K562 (cell line): Measurements from ENCODE around the gene MADCAM1. TPM values are rescaled to one million over a fixed set of nuclear protein-coding genes. Genes with fewer than 3 reads are reported as not detected.

Experiments
- CREM ChIP-seq: IDR thresholded peaks from 2 replicates; pipeline ENCODE4 v1.6.1; 2014; ENCODE audit warnings: antibody characterized with exemption, low read depth
- EP400 ChIP-seq: fragments of 450-650 bp; IDR thresholded peaks from 2 replicates; pipeline ENCODE4 v1.6.1; 2017; ENCODE audit warnings: antibody characterized with exemption, mild to moderate bottlenecking, moderate library complexity
- HIVEP1 ChIP-seq: fragments of 250-450 bp; sonication (Bioruptor Pico); IDR thresholded peaks from 2 replicates; pipeline ENCODE4 v1.4.0; 2020; ENCODE audit warnings: mild to moderate bottlenecking
- MEIS2 ChIP-seq: fragments of 450-650 bp; IDR thresholded peaks from 2 replicates; pipeline ENCODE4 v1.6.1; 2014; ENCODE audit warnings: mild to moderate bottlenecking; ENCODE audit not compliant: partially characterized antibody
- SIN3A ChIP-seq, 2 experiments: fragments of 150-350 bp in 1 of 2; IDR thresholded peaks; 2 replicates each; pipeline ENCODE4 v1.6.1; 2011 to 2016; ENCODE audit warnings: borderline replicate concordance in 2 of 2, low read depth in 2 of 2, low read length in 2 of 2, mild to moderate bottlenecking in 2 of 2, moderate library complexity in 2 of 2; ENCODE audit not compliant: control insufficient read depth in 1 of 2
- TCF15 ChIP-seq: fragments of 250-450 bp; sonication (Bioruptor Pico); IDR thresholded peaks from 2 replicates; pipeline ENCODE4 v1.8.0; 2022; ENCODE audit warnings: moderate library complexity, mild to moderate bottlenecking, inconsistent platforms
- ZBTB49 ChIP-seq: sonication (generic); formaldehyde crosslinking; IDR thresholded peaks from 2 replicates; pipeline ENCODE4 v1.8.0; 2022; ENCODE audit warnings: missing genetic modification reagents, mild to moderate bottlenecking, borderline replicate concordance
- polyA plus RNA-seq, 8 experiments: library from polyadenylated mRNA; depleted of rRNA in 4 of 8; stranded (reverse) in 5 of 8; unstranded in 3 of 8; fragments of >200 nt; fragmentation: Nextera tagmentation in 2 of 8; fragmentation: Illumina TruSeq in 1 of 8; extraction: Ambion mirVana in 2 of 8; extraction: Trizol in 1 of 8; gene quantifications; 2 replicates each; pipeline versions ENCODE4 v1.2.1 to v1.2.3, GENCODE V29; 2011 to 2014; ENCODE audit warnings: inconsistent platforms in 1 of 8, missing spikeins in 1 of 8
- total RNA-seq, 7 experiments: library from RNA; depleted of rRNA in 6 of 7; stranded (reverse); fragments of >200 nt in 6 of 7; fragmentation: Illumina TruSeq in 2 of 7; extraction: Trizol in 2 of 7; gene quantifications; 2 replicates each; pipeline versions ENCODE4 v1.2.1 to v1.2.3, GENCODE V29; 2011 to 2021; ENCODE audit warnings: low replicate concordance in 1 of 7
- TF ChIP-seq, protein P1 (sequence below): sonication (generic); formaldehyde crosslinking; IDR thresholded peaks from 2 replicates; pipeline ENCODE4 v1.8.0; 2022; ENCODE audit warnings: mild to moderate bottlenecking, missing genetic modification reagents, borderline replicate concordance
- TF ChIP-seq, protein P2 (sequence below): sonication (generic); formaldehyde crosslinking; IDR thresholded peaks from 2 replicates; pipeline ENCODE4 v1.8.0; 2022; ENCODE audit warnings: mild to moderate bottlenecking, missing genetic modification reagents

MADCAM1 gene
- total and polyA plus RNA-seq, 9 of the 15 experiments (the other 6 are each of a cell fraction or from before 2014, with no cell fraction given): 0.09 to 0.36 (median 0.09) TPM; not detected in 6

GRCh38 chr19:533364-534058, 37.2 kb downstream of the MADCAM1 start (continued):
- TF ChIP-seq ZBTB49 (CRISPR knock-in tag): no peak
- no peak for TF ChIP-seq CREM
- TF ChIP-seq, protein P1, sequence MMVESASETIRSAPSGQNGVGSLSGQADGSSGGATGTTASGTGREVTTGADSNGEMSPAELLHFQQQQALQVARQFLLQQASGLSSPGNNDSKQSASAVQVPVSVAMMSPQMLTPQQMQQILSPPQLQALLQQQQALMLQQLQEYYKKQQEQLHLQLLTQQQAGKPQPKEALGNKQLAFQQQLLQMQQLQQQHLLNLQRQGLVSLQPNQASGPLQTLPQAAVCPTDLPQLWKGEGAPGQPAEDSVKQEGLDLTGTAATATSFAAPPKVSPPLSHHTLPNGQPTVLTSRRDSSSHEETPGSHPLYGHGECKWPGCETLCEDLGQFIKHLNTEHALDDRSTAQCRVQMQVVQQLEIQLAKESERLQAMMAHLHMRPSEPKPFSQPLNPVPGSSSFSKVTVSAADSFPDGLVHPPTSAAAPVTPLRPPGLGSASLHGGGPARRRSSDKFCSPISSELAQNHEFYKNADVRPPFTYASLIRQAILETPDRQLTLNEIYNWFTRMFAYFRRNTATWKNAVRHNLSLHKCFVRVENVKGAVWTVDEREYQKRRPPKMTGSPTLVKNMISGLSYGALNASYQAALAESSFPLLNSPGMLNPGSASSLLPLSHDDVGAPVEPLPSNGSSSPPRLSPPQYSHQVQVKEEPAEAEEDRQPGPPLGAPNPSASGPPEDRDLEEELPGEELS (CRISPR knock-in tag): no peak
- TF ChIP-seq TCF15 (CRISPR knock-in tag): no peak
- no peak for TF ChIP-seq EP400
- TF ChIP-seq HIVEP1 (CRISPR knock-in tag): no peak
- TF ChIP-seq, protein P2, sequence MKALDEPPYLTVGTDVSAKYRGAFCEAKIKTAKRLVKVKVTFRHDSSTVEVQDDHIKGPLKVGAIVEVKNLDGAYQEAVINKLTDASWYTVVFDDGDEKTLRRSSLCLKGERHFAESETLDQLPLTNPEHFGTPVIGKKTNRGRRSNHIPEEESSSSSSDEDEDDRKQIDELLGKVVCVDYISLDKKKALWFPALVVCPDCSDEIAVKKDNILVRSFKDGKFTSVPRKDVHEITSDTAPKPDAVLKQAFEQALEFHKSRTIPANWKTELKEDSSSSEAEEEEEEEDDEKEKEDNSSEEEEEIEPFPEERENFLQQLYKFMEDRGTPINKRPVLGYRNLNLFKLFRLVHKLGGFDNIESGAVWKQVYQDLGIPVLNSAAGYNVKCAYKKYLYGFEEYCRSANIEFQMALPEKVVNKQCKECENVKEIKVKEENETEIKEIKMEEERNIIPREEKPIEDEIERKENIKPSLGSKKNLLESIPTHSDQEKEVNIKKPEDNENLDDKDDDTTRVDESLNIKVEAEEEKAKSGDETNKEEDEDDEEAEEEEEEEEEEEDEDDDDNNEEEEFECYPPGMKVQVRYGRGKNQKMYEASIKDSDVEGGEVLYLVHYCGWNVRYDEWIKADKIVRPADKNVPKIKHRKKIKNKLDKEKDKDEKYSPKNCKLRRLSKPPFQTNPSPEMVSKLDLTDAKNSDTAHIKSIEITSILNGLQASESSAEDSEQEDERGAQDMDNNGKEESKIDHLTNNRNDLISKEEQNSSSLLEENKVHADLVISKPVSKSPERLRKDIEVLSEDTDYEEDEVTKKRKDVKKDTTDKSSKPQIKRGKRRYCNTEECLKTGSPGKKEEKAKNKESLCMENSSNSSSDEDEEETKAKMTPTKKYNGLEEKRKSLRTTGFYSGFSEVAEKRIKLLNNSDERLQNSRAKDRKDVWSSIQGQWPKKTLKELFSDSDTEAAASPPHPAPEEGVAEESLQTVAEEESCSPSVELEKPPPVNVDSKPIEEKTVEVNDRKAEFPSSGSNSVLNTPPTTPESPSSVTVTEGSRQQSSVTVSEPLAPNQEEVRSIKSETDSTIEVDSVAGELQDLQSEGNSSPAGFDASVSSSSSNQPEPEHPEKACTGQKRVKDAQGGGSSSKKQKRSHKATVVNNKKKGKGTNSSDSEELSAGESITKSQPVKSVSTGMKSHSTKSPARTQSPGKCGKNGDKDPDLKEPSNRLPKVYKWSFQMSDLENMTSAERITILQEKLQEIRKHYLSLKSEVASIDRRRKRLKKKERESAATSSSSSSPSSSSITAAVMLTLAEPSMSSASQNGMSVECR (CRISPR knock-in tag): no peak
- TF ChIP-seq MEIS2: no peak
- TF ChIP-seq SIN3A (IDR thresholded peaks at IDR 0.05; ENCODE audit: borderline replicate concordance in 2 of 2, control insufficient read depth in 1 of 2, low read depth in 2 of 2, low read length in 2 of 2): no peak
